ENCODE results near the gene PIGU.
"Not testable (repeated sequence)": the region's sequence is repeated elsewhere in the genome, so short reads cannot be mapped to it uniquely, and the experiment has no call there.

PIGU gene

DNA sequence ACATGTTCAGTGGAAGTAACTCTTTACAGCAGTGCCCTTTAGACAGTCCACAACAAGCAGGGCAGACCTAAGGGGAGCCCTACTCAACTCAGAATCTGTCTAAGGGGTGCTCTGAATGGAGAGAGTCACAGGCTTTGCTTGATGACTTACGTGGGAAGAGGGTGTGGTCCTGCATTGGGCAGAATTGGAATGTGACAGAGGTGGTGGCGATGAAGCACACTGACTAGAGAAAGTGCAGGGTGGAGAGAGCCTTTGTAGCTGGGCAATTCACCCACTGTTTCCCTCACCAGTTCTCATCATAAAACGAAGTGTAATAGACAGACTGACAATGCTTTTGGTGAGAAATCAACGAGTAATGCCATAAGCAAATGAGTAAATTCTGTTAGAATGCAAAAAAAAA, 38.5 kb upstream of the PIGU start:
- TF ChIP-seq, protein P1, sequence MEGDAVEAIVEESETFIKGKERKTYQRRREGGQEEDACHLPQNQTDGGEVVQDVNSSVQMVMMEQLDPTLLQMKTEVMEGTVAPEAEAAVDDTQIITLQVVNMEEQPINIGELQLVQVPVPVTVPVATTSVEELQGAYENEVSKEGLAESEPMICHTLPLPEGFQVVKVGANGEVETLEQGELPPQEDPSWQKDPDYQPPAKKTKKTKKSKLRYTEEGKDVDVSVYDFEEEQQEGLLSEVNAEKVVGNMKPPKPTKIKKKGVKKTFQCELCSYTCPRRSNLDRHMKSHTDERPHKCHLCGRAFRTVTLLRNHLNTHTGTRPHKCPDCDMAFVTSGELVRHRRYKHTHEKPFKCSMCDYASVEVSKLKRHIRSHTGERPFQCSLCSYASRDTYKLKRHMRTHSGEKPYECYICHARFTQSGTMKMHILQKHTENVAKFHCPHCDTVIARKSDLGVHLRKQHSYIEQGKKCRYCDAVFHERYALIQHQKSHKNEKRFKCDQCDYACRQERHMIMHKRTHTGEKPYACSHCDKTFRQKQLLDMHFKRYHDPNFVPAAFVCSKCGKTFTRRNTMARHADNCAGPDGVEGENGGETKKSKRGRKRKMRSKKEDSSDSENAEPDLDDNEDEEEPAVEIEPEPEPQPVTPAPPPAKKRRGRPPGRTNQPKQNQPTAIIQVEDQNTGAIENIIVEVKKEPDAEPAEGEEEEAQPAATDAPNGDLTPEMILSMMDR (conservative IDR thresholded peaks at IDR 0.05; ENCODE audit: low read depth, low read length) = no peak
- DNase-seq (ENCODE audit: low read depth) = no peak

DNA sequence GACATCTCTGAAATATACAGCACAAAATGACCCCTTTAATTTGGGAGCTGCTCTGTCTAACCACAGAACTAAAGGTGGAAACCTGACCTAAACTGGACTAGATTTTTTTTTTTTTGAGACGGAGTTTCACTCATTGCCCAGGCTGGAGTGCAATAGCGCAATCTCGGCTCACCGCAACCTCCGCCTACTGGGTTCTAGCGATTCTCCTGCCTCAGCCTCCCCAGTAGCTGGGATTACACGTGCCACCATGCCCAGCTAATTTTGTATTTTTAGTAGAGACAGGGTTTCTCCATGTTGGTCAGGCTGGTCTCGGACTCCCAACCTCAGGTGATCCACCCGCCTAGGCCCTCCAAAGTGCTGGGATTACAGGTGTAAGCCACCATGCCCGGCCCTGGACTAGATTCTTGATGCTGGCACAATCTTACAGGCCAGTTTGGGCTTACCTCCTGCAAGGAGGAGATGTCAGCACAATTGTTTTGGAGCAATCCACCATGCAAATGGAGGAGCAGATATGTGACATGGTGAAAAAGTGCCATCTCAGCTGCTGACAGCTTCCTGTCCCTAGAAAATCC, 37.1 kb upstream of the PIGU start:
- DNase-seq (ENCODE audit: low read depth) = not testable (repeated sequence)

More for the DNA sequence above, 38.5 kb upstream of the PIGU start:
- no peak overlapping the region for H3K4me3 ChIP-seq (ENCODE audit: low read depth, low read length)

DNA sequence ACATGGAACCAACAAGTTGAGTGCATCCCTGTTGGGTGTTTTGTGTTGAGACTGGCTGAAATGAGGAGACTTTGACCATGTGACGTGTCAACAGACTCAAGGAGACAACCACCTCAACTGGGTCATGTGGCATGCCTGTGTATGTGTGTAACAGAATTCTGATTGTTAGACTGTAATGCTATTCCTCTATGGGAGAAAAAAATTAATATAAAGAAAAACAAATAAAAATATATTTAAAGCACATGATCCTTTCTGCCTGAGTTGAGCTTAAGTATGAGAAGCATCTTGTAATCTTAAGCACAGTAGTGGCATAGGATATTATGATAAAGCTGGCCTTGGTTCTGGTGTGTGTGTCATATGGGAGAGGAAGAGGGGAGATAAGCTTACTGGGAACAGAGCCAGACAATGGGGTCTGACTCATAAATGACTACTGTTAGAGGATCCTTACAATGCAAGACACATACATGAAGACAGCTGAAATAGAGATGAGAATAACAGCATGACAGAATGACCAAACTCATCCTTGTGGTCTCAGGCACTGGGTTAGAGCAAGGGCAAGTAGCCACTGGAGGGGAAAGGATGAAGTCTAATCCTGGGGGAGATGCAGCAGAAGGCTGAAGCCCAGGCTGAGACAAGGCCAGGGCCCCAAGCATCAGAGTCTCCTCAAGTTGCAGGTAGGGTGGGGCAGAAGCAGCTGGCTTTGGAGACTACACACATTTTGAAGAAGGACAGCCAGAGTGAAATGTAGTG, 36.5 kb upstream of the PIGU start:
- peak; percentile 99 for DNase-seq (ENCODE audit: low read depth)
- TF ChIP-seq, protein P1 (conservative IDR thresholded peaks at IDR 0.05; ENCODE audit: low read depth, low read length) = no peak
- no peak overlapping the region for H3K4me3 ChIP-seq (ENCODE audit: low read depth, low read length)

More for the DNA sequence above, 37.1 kb upstream of the PIGU start:
- not testable (repeated sequence) for H3K4me3 ChIP-seq (ENCODE audit: low read depth, low read length)

DNA sequence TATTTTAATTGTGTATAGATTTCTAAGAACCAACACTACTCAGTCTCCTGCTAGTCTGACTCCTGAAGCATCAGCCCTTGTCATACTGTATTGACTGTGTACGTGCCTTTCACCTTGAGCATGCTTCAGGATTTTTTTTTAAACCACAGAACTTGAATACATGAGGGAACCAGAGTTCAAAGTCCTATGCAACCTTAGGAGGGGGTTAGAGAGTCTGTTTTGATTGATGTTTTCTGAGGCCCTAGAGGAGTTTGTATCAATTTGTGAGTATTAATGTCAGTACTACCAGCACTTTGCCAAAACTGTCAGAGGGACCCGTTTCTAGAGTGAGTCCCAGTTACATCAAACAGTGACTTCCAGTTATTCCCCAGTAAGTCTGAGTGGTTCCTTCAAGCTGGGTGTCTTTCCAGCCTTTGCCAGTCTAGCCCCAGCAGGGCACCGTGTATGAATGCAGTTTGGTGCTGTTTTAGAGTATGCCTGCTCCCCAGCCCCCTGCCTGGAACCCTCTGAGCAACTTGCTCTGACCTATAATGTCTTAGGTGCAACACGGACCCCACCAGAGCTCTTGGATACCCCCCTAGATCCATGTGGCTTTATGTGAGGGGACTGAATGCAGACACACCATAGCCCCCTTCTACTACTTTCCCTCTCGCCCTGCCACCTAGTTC, 35.8 kb upstream of the PIGU start:
- DNase-seq (ENCODE audit: low read depth) = no peak
- TF ChIP-seq, protein P1 (conservative IDR thresholded peaks at IDR 0.05; ENCODE audit: low read depth, low read length) = no peak
- no peak overlapping the region for H3K4me3 ChIP-seq (ENCODE audit: low read depth, low read length)

DNA sequence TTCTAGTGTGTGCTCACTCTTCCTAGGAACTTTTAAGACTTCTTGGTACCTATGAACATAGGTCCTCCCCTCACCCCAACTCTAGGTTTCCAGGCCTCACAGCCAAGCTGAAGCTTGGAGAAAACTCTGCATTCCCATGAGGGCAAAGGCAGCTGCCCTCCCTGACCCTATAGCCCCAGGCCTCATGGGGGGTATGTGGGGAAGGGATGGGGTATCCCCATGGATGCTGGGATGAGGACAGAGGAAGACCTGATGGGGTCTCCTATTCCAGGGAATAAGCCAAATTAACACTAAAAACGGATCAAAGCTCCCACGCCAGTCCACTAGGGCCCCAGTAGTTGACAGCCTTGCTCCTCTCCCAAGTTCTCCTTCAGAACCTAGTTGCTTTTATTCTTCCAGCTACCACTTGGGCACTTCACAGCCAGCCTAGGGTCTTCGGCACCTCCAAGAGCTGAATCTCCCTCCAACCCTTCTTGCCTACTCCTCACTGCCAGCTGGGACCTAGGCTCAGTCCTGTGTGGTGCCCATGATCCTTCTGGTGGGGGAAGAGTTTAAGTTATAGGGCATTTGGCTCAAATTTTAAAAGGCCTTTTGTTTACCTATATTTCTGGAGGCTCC, 35.0 kb upstream of the PIGU start:
- TF ChIP-seq, protein P1 (conservative IDR thresholded peaks at IDR 0.05; ENCODE audit: low read depth, low read length) = no peak
- H3K4me3 ChIP-seq (ENCODE audit: low read depth, low read length) = no peak overlapping the region
- DNase-seq (ENCODE audit: low read depth) = no peak

DNA sequence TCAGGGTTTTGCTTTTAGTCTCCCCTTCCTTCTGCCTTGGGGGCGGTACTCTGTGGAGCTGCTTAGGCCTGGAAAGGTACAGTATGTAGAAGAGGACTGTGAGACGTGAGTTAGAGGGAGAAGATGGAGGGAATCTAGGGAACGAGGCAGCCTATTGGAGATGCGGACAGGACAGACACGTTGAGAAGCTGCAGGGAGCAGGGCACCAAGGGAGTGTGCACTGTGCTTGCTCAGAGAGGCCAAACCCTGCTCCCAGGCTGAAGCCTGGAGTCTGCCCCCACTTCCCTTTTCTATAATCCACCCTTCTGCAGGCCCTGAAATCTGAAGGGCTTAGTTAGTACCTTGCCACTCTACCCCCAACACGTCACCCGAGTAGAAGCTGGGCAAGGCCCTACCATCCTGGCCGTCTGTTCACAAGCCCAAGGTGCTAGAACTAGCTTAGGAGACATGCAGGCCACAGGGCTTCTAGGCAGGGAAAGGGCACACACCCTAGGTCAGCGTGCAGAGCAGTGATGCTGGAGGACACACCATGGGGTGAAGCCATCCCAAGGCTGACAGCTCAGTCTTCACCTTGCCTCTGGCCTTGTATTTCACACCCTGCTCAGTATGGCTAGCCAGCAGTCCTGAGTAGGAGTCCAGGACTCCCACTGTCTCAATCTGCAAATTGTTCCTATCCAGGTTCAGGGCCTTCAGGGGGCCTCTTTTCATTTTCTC, 34.1 kb upstream of the PIGU start:
- TF ChIP-seq, protein P1 (conservative IDR thresholded peaks at IDR 0.05; ENCODE audit: low read depth, low read length) = no peak
- no peak overlapping the region for H3K4me3 ChIP-seq (ENCODE audit: low read depth, low read length)
- no peak for DNase-seq (ENCODE audit: low read depth)

DNA sequence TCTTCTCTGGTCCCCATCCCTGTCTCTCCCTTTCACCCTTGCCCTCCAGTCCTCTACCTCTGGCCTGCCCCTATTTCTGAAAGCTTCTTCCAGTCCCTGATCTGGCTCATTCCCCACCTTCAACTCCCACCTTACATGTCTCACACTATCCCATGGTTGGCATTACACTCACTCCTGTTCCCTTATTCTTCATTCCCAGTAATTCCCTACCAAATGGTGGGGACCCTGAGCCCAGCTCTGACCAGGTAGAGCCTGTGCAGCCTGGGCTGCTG, 33.6 kb upstream of the PIGU start:
- TF ChIP-seq, protein P1 (conservative IDR thresholded peaks at IDR 0.05; ENCODE audit: low read depth, low read length) = no peak
- H3K4me3 ChIP-seq (ENCODE audit: low read depth, low read length) = peak overlapping the region; percentile 73
- no peak for DNase-seq (ENCODE audit: low read depth)

All from choroid plexus epithelial cell (primary cell).